Measurements from ENCODE around the gene BCOR.
A peak's percentile ranks its signal among the peaks of the same experiment; 100 is the strongest.

The BCOR gene

DNA sequence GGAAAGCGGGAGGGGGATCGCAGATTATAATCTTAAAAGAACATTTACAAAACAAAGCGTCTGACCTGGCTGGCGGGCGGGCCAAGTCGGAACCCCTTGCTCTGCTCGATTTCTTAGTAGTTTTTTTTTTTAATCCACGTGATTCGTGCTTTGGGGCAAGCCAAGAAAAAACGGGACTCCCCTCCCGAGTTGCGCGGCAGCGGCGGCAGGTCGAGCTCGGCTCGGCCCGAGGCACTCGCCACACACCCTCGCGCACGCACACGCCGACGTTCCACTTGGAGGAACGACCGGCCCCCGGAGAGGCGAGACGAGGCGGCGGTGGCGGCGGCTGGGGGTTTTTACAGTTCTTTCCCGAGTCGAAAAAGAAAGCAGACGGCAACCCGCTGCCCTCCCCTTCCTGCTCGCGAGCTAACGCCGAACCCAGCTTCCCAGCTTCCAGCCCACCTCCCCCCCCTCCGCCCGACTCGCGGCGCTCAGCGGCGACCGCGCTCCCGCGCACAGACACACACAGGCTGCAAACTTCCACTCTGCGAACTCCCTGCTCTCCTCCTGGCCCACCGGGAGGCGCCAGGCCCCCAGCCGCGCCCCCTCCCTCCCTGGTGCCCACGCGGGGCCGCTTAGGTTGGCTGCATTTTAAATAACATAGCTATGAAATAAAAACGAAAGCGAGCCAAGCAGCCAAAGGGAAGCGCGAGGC lies 1.2 kb downstream of the BCOR start:
- no peak for TF ChIP-seq RARB (CRISPR knock-in tag; IDR thresholded peaks at IDR 0.05)
- TF ChIP-seq, protein P1, sequence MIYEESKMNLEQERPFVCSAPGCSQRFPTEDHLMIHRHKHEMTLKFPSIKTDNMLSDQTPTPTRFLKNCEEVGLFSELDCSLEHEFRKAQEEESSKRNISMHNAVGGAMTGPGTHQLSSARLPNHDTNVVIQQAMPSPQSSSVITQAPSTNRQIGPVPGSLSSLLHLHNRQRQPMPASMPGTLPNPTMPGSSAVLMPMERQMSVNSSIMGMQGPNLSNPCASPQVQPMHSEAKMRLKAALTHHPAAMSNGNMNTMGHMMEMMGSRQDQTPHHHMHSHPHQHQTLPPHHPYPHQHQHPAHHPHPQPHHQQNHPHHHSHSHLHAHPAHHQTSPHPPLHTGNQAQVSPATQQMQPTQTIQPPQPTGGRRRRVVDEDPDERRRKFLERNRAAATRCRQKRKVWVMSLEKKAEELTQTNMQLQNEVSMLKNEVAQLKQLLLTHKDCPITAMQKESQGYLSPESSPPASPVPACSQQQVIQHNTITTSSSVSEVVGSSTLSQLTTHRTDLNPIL (CRISPR knock-in tag; IDR thresholded peaks at IDR 0.05; ENCODE audit: low read depth) = no peak
- no peak for TF ChIP-seq OSR1 (CRISPR knock-in tag; IDR thresholded peaks at IDR 0.05)
- no peak for TF ChIP-seq GLIS3 (CRISPR knock-in tag; IDR thresholded peaks at IDR 0.05)
- no peak for TF ChIP-seq ZNF70 (CRISPR knock-in tag; IDR thresholded peaks at IDR 0.05)
- no peak for TF ChIP-seq TOX (CRISPR knock-in tag; IDR thresholded peaks at IDR 0.05; ENCODE audit: borderline replicate concordance)
- ATAC-seq = peak; percentile 14; the same call in 2 of the 3 replicates

DNA sequence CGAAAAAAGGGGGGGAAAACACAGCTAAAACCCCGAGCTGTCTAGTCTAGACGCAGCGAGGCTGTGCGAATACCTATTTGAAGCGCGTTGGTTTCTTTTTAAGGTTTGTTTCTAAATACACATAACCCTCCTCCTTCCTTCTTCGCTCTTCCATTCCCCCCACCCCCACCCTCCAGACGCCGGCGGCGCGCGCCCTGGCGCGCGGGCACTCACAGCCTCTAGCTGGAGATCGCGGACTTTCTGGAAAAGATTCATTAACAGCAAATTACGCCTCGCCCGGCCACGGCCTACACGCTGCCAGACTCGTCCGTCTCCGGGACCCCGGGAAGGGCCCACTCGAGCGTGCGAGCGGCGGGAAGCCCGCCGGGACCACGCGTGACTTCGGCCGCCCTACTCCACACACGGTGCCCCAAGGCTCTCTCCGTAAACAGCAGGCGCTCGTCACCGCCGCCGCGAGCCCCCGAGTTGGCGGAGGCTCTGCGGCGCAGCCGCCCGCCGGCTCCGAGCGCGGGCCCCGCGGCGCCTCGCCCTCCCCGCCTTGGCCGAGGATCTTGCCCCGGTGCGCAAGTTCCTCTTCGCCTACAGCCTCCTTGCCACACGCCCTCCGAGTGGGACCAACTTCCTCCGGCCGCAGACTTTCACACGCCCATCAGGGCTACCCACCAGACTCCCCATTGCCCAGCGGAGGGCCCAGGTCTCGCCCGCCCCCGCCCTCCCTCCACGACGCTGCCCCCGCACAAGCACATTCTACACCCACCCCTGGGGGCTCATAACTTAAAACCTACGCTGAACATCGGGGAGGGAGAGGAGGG lies 2.0 kb downstream of the BCOR start:
- ATAC-seq = no peak
- no peak for TF ChIP-seq CSDC2 (CRISPR knock-in tag; IDR thresholded peaks at IDR 0.05)
- no peak for TF ChIP-seq ZFP30 (CRISPR knock-in tag; IDR thresholded peaks at IDR 0.05)
- TF ChIP-seq ZNF8 (CRISPR knock-in tag; IDR thresholded peaks at IDR 0.05) = no peak

DNA sequence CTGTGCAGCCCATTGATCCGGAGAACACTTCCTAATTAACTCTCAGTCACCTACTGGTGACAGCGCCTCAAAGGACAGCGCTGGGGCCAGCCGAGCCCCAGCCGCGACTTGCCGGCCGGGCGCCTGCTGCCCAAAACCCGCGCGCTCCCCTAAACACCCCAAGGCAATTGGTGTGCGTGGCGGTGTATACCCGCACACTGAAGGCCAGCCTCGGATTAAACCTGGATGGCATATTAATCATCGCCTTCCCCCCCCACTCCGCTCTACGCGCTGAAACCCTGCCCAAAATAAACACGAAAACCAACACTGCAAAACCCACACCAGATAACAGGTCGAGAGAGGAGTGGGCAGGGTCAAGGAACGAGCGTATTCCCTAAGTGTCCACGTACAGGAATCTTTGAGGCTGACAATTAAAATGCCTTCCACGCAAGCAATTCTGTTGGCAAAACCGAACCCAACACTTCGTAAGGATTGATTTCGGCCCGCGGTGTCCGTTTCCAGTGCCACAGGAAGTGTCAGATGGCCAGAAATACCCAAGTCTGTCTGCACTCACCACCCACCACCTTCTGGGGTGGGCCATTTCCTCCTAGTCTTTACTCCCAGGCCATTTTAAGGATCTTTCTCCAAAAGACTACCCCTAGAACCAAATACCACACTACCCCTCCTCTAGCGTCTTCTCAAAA lies 2.7 kb downstream of the BCOR start:
- TF ChIP-seq RARB (CRISPR knock-in tag; IDR thresholded peaks at IDR 0.05) (no peak), ZNF8 (CRISPR knock-in tag; IDR thresholded peaks at IDR 0.05) (no peak), BACH2 (CRISPR knock-in tag; IDR thresholded peaks at IDR 0.05; ENCODE audit: borderline replicate concordance) (no peak), ZFP30 (CRISPR knock-in tag; IDR thresholded peaks at IDR 0.05) (no peak), SNAI2 (CRISPR knock-in tag; IDR thresholded peaks at IDR 0.05) (no peak), TCF4 (CRISPR knock-in tag; IDR thresholded peaks at IDR 0.05; ENCODE audit: borderline replicate concordance) (no peak), ZC3H10 (CRISPR knock-in tag; IDR thresholded peaks at IDR 0.05) (no peak), ZNF70 (CRISPR knock-in tag; IDR thresholded peaks at IDR 0.05) (no peak), ISL1 (CRISPR knock-in tag; IDR thresholded peaks at IDR 0.05) (no peak), CSDC2 (CRISPR knock-in tag; IDR thresholded peaks at IDR 0.05) (no peak), GLIS3 (CRISPR knock-in tag; IDR thresholded peaks at IDR 0.05) (no peak), ARNTL (CRISPR knock-in tag; IDR thresholded peaks at IDR 0.05; ENCODE audit: borderline replicate concordance, low read depth) (no peak)
- TF ChIP-seq, protein P2, sequence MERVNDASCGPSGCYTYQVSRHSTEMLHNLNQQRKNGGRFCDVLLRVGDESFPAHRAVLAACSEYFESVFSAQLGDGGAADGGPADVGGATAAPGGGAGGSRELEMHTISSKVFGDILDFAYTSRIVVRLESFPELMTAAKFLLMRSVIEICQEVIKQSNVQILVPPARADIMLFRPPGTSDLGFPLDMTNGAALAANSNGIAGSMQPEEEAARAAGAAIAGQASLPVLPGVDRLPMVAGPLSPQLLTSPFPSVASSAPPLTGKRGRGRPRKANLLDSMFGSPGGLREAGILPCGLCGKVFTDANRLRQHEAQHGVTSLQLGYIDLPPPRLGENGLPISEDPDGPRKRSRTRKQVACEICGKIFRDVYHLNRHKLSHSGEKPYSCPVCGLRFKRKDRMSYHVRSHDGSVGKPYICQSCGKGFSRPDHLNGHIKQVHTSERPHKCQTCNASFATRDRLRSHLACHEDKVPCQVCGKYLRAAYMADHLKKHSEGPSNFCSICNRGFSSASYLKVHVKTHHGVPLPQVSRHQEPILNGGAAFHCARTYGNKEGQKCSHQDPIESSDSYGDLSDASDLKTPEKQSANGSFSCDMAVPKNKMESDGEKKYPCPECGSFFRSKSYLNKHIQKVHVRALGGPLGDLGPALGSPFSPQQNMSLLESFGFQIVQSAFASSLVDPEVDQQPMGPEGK (CRISPR knock-in tag; IDR thresholded peaks at IDR 0.05; ENCODE audit: borderline replicate concordance) = no peak
- TF ChIP-seq, protein P1 (CRISPR knock-in tag; IDR thresholded peaks at IDR 0.05; ENCODE audit: low read depth) = no peak
- TF ChIP-seq, protein P3, sequence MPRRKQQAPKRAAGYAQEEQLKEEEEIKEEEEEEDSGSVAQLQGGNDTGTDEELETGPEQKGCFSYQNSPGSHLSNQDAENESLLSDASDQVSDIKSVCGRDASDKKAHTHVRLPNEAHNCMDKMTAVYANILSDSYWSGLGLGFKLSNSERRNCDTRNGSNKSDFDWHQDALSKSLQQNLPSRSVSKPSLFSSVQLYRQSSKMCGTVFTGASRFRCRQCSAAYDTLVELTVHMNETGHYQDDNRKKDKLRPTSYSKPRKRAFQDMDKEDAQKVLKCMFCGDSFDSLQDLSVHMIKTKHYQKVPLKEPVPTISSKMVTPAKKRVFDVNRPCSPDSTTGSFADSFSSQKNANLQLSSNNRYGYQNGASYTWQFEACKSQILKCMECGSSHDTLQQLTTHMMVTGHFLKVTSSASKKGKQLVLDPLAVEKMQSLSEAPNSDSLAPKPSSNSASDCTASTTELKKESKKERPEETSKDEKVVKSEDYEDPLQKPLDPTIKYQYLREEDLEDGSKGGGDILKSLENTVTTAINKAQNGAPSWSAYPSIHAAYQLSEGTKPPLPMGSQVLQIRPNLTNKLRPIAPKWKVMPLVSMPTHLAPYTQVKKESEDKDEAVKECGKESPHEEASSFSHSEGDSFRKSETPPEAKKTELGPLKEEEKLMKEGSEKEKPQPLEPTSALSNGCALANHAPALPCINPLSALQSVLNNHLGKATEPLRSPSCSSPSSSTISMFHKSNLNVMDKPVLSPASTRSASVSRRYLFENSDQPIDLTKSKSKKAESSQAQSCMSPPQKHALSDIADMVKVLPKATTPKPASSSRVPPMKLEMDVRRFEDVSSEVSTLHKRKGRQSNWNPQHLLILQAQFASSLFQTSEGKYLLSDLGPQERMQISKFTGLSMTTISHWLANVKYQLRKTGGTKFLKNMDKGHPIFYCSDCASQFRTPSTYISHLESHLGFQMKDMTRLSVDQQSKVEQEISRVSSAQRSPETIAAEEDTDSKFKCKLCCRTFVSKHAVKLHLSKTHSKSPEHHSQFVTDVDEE (CRISPR knock-in tag; IDR thresholded peaks at IDR 0.05) = no peak
- TF ChIP-seq, protein P4, sequence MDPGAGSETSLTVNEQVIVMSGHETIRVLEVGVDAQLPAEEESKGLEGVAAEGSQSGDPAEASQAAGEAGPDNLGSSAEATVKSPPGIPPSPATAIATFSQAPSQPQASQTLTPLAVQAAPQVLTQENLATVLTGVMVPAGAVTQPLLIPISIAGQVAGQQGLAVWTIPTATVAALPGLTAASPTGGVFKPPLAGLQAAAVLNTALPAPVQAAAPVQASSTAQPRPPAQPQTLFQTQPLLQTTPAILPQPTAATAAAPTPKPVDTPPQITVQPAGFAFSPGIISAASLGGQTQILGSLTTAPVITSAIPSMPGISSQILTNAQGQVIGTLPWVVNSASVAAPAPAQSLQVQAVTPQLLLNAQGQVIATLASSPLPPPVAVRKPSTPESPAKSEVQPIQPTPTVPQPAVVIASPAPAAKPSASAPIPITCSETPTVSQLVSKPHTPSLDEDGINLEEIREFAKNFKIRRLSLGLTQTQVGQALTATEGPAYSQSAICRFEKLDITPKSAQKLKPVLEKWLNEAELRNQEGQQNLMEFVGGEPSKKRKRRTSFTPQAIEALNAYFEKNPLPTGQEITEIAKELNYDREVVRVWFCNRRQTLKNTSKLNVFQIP (CRISPR knock-in tag; IDR thresholded peaks at IDR 0.05; ENCODE audit: borderline replicate concordance, low read depth) = no peak
- TF ChIP-seq, protein P5, sequence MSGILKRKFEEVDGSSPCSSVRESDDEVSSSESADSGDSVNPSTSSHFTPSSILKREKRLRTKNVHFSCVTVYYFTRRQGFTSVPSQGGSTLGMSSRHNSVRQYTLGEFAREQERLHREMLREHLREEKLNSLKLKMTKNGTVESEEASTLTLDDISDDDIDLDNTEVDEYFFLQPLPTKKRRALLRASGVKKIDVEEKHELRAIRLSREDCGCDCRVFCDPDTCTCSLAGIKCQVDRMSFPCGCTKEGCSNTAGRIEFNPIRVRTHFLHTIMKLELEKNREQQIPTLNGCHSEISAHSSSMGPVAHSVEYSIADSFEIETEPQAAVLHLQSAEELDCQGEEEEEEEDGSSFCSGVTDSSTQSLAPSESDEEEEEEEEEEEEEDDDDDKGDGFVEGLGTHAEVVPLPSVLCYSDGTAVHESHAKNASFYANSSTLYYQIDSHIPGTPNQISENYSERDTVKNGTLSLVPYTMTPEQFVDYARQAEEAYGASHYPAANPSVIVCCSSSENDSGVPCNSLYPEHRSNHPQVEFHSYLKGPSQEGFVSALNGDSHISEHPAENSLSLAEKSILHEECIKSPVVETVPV (CRISPR knock-in tag; IDR thresholded peaks at IDR 0.05) = no peak
- ATAC-seq = no peak

All from SK-N-SH treated with all-trans-retinoic acid at 6 μM for 48 hours (cell line).